Peyer's patch (tissue), 4 donors: ENCODE results near the gene PKMYT1.

Experiments
- CTCF ChIP-seq, 6 experiments: fragments of 450-650 bp in 4 of 6; fragments of 200-600 bp in 2 of 6; sonication (generic) in 1 of 6; IDR thresholded peaks; one replicate each; pipeline ENCODE4 v1.5.1; 2017 to 2019; ENCODE audit warnings: antibody characterized with exemption in 6 of 6, mild to moderate bottlenecking in 3 of 6, moderate library complexity in 1 of 6
- POLR2A ChIP-seq, 2 donors: fragments of 450-650 bp; IDR thresholded peaks; one replicate each; pipeline ENCODE4 v1.5.1; 2017; ENCODE audit warnings: antibody characterized with exemption in 2 of 2, mild to moderate bottlenecking in 2 of 2, moderate library complexity in 2 of 2

GRCh38 chr16:2991566-2992261 lies 11.5 kb upstream of the PKMYT1 start:
- TF ChIP-seq POLR2A (IDR thresholded peaks at IDR 0.05) (no peak), CTCF (IDR thresholded peaks at IDR 0.05) (no peak)
